Tibial nerve (tissue), 4 donors: ENCODE data around the gene SNN. TPM values are rescaled to one million over a fixed set of nuclear protein-coding genes. Genes with fewer than 3 reads are reported as not detected.

Experiments
- DNase-seq, 2 donors: peaks; one replicate each; pipeline ENCODE4 v3.0.0-alpha.2; 2019; ENCODE audit warnings: low spot score in 2 of 2
- H3K27ac ChIP-seq, 4 donors: fragments of 200-600 bp; sonication (generic) in 3 of 4; one replicate each; pipeline ENCODE4 v1.5.1; 2017 to 2019; ENCODE audit warnings: mild to moderate bottlenecking in 1 of 4
- H3K27me3 ChIP-seq, 2 donors: fragments of 200-600 bp; sonication (generic) in 1 of 2; one replicate each; pipeline versions ENCODE4 v1.5.1 to v1.6.0; 2017 to 2019
- H3K36me3 ChIP-seq, 3 donors: fragments of 200-600 bp; sonication (generic); one replicate each; pipeline ENCODE4 v1.5.1; 2018 to 2019
- H3K4me1 ChIP-seq, 4 donors: fragments of 200-600 bp; sonication (generic) in 3 of 4; one replicate each; pipeline ENCODE4 v1.5.1; 2017 to 2019
- H3K4me3 ChIP-seq, 4 donors: fragments of 200-600 bp; sonication (generic) in 3 of 4; one replicate each; pipeline ENCODE4 v1.5.1; 2017 to 2019; ENCODE audit warnings: mild to moderate bottlenecking in 1 of 4, moderate library complexity in 1 of 4
- H3K9me3 ChIP-seq, 4 donors: fragments of 200-600 bp; sonication (generic) in 3 of 4; one replicate each; pipeline ENCODE4 v1.5.1; 2017 to 2019
- CTCF ChIP-seq, 5 experiments: fragments of 200-600 bp in 3 of 5; fragments of 450-650 bp in 2 of 5; sonication (generic) in 3 of 5; IDR thresholded peaks; one replicate each; pipeline ENCODE4 v1.5.1; 2016 to 2019; ENCODE audit warnings: antibody characterized with exemption in 5 of 5, mild to moderate bottlenecking in 3 of 5, moderate library complexity in 2 of 5
- EP300 ChIP-seq, 2 donors: sonication (generic); formaldehyde crosslinking; IDR thresholded peaks; one replicate each; pipeline ENCODE4 v1.6.1; 2017; ENCODE audit warnings: antibody characterized with exemption in 2 of 2, mild to moderate bottlenecking in 1 of 2
- POLR2A ChIP-seq, 2 donors: fragments of 450-650 bp; IDR thresholded peaks; one replicate each; pipeline ENCODE4 v1.6.1; 2017; ENCODE audit warnings: antibody characterized with exemption in 2 of 2, mild to moderate bottlenecking in 2 of 2, moderate library complexity in 2 of 2
- WGBS, 2 donors: methylation state at CpG; one replicate each; pipeline ENCODE4 v1.1.5; 2018; 5-methylcytosine and 5-hydroxymethylcytosine counted together
- total RNA-seq, 4 donors: library from RNA; depleted of rRNA; stranded (reverse); fragments of >200 nt; gene quantifications; one replicate each; pipeline ENCODE4 v1.1.0, GENCODE V29; 2016

Gene SNN
- 10 to 100 TPM; 24.3 to 30.6 (median 27.0) TPM for total RNA-seq

DNA sequence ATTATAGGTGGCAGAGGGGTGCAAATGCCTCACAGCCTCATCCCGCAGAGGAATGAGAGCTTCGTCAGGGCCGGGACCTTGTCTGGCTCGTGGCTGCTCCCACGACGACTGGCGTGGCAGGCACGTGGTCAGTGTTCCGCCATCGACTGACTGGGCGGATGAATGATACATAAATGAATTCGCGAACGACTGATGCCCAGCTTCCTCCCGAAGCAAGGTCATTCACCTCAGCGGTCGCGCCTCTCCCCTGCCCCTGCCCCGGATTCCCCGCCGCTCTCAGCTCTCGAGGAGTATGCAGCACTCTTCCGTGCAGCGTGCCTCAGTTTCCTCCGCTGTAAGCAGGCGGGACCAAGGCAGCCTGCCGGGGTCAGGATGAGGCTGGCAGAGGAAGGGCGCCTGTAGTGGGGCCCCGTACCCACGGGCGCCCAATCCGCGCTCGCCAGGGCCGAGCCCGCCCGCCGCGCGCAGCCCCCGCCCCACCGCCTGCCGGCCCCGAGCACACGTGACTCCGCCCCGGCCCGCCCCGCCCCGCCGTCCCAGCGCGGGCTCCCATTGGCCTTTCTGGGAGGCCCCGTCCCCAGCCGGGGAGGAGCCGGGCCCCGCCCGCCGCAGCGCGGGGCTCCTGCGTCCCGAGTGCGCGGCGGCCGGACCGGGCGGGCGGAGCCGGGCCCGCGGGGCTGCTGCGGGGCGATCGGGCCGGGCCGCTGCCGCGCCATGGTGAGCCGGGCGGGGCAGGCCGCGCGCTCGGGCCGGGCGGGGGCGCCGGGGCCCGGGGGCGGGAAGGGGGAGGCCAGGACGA is at the start of gene SNN:
TSS of gene SNN (plus strand) at position 632 of the 799 bp plus-strand sequence. CDS start 7,605 bp downstream, outside the sequence.
- H3K4me1 ChIP-seq = peaks cover 0 to 60% (median 25%) of the 10 kb centered on the region in 4 donors

GRCh38 chr16:11619327-11619851 is 48.9 kb upstream of the SNN start:
- H3K27ac ChIP-seq = peak overlapping the region in 3 of 4 donors; percentile 2 to 55 (median 50)
- TF ChIP-seq EP300 (IDR thresholded peaks at IDR 0.05) (peak in 1 of 2 donors; percentile 59), CTCF (IDR thresholded peaks at IDR 0.05) (no peak)
- no peaks in the 10 kb centered on the region for H3K9me3 ChIP-seq
- WGBS, 2 donors = 81 to 86% methylated on average over 2 of the region's 2 CpGs
- H3K36me3 ChIP-seq = no peaks in the 10 kb centered on the region
- peaks cover 0 to 25% (median 14%) of the 10 kb centered on the region in 4 donors for H3K4me1 ChIP-seq
- H3K4me3 ChIP-seq = no peak overlapping the region
- no peaks in the 10 kb centered on the region for H3K27me3 ChIP-seq
- no peak for DNase-seq

More for the DNA sequence above, at the start of gene SNN:
- DNase-seq = peak; percentile 72 to 78
- Histone ChIP-seq H3K27me3 (no peaks in the 10 kb centered on the region), H3K27ac (peak within 1 kb of the TSS; percentile 90 to 95 (median 94)), H3K4me3 (peak within 1 kb of the TSS; percentile 83 to 99 (median 97)), H3K36me3 (no peaks in the 10 kb centered on the region), H3K9me3 (no peaks in the 10 kb centered on the region)
- 3 to 13% methylated on average over 25 to 60 of the region's 93 CpGs for WGBS, 2 donors
- TF ChIP-seq EP300 (IDR thresholded peaks at IDR 0.05) (peak in 1 of 2 donors; percentile 18), CTCF (IDR thresholded peaks at IDR 0.05) (no peak), POLR2A (IDR thresholded peaks at IDR 0.05) (peak in 1 of 2 donors; percentile 61)

- DNase-seq = no peak
- H3K27me3 ChIP-seq = no peaks in the 10 kb centered on the region
- no peak overlapping the region for H3K4me3 ChIP-seq
- H3K36me3 ChIP-seq = no peaks in the 10 kb centered on the region
- H3K4me1 ChIP-seq = peaks cover 0 to 29% (median 14%) of the 10 kb centered on the region in 4 donors
- no peak overlapping the region for H3K27ac ChIP-seq
- WGBS, 2 donors = 95 to 98% methylated on average over 8 of the region's 8 CpGs
- TF ChIP-seq POLR2A (IDR thresholded peaks at IDR 0.05) = no peak
- TF ChIP-seq EP300 (IDR thresholded peaks at IDR 0.05) = no peak
- no peak for TF ChIP-seq CTCF (IDR thresholded peaks at IDR 0.05)
- no peaks in the 10 kb centered on the region for H3K9me3 ChIP-seq
Observed at GRCh38 chr16:11620243-11621003, 47.8 kb upstream of the SNN start.

GRCh38 chr16:11621539-11621919 is 46.7 kb upstream of the SNN start:
- Histone ChIP-seq H3K4me1 (peaks cover 0 to 29% (median 14%) of the 10 kb centered on the region in 4 donors), H3K36me3 (no peaks in the 10 kb centered on the region), H3K27ac (peak overlapping the region; percentile 44 to 84 (median 80)), H3K27me3 (no peaks in the 10 kb centered on the region), H3K4me3 (peak overlapping the region in 3 of 4 donors; percentile 27 to 41 (median 29)), H3K9me3 (no peaks in the 10 kb centered on the region)
- no peak for DNase-seq
- 51 to 53% methylated on average over 6 of the region's 6 CpGs for WGBS, 2 donors
- TF ChIP-seq POLR2A (IDR thresholded peaks at IDR 0.05) = no peak

GRCh38 chr16:11621920-11622651 is 46.2 kb upstream of the SNN start:
- peak overlapping the region in 3 of 4 donors; percentile 27 to 41 (median 29) for H3K4me3 ChIP-seq
- H3K9me3 ChIP-seq = no peaks in the 10 kb centered on the region
- TF ChIP-seq POLR2A (IDR thresholded peaks at IDR 0.05) (no peak), EP300 (IDR thresholded peaks at IDR 0.05) (no peak), CTCF (IDR thresholded peaks at IDR 0.05) (no peak)
- 8 to 12% methylated on average over 17 to 19 of the region's 19 CpGs for WGBS, 2 donors
- DNase-seq = no peak
- no peaks in the 10 kb centered on the region for H3K36me3 ChIP-seq
- H3K27ac ChIP-seq = peak overlapping the region; percentile 44 to 84 (median 80)
- H3K4me1 ChIP-seq = peaks cover 0 to 34% (median 14%) of the 10 kb centered on the region in 4 donors
- no peaks in the 10 kb centered on the region for H3K27me3 ChIP-seq
